ENCODE measurements around the gene AOPEP.

The AOPEP gene

DNA sequence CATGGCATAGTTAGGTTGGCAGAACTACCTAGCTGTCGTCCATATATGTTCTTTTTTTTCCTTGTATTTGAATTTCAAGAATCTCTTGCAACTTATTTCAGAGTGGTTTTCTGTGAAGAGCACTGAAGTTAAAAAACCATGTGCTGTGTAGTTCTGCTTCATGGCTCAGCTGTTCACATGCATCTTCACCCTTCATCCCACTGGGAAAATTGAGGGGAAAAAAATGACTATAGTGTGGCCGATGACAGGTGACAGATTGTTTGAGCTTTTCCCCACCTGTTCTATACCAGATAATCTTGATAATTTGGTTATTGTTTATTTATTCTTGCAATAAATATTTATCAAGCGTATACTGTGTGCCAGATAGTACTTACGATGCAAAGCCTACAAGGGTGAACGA is 77.8 kb downstream of the AOPEP start:
- in situ Hi-C loops (cut with MboI; ENCODE audit: low pct_unique_long_range_greater_than_20kb, low sequenced_read_pairs): no loop called here
- no peak for DNase-seq

DNA sequence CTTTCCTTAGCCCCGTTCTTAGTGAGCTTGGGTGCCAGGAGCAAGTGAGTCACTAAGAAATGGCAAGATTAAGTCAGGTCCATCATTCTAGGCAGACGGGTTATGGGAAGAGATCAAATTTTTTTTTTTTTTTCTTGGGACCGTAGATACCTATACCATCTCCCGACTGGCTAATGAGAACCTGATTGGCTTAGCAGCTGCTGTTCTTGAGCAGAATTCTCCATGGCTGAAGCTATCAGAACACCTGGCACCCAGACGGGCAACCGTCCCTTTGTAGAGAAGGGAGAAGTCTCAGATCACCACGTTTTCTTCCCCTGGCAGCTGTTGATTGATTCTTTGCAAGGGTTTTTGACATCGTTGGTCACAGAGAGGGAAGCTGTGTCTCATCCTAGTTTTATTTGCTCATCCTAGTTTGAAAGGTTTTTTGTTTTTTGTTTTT is 78.6 kb downstream of the AOPEP start:
- in situ Hi-C loops (cut with MboI; ENCODE audit: low pct_unique_long_range_greater_than_20kb, low sequenced_read_pairs): no loop called here
- no peak for DNase-seq

DNA sequence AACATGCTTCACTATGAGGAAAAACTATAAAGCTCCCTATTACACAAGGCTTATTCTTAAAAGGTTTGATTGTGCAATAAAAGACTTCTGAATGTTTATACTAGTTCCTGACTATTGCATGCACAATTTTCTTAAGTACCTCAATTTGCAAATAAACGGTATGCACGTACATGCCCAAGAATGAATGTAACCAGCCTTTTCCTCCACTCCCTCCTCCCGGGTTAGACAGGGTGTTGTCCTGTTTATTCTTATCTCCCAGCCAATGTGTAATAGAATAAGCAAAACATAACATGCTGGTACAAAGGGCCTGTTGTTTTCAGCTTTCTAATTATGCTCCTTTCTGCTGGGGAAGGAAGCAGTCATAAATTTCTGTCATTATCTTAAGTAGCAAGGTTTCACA is 79.1 kb downstream of the AOPEP start:
- DNase-seq: no peak
- in situ Hi-C loops (cut with MboI; ENCODE audit: low pct_unique_long_range_greater_than_20kb, low sequenced_read_pairs): no loop called here

DNA sequence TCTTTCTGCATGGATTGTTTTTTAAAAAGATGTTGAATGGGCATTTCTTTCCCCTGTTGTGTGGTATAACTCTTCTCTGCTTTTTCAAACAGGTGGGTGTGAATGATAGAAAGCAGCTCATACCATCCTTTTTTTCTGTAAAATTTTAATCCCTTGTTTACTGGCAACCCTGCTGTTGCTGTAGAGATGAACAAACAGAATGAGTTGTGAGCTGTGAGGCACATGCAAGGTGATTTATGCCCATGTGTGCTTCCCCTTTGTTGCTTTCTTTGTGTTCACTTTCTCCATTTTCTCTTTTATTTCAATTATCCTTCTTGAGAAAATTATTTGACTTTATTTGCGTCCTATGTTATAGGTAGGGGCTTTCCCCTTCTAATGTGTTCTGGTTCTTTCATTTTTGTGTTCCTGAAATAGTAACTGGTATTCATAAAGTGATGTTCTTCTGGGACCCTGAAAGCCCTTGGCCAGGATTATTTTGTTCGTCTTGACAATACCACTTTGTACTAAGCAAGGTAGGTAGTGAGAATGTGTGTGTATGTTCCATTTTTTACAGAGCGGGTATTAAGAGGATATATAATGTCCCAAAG is 79.9 kb downstream of the AOPEP start:
- no peak for DNase-seq
- in situ Hi-C loops (cut with MboI; ENCODE audit: low pct_unique_long_range_greater_than_20kb, low sequenced_read_pairs): no loop called here

DNA sequence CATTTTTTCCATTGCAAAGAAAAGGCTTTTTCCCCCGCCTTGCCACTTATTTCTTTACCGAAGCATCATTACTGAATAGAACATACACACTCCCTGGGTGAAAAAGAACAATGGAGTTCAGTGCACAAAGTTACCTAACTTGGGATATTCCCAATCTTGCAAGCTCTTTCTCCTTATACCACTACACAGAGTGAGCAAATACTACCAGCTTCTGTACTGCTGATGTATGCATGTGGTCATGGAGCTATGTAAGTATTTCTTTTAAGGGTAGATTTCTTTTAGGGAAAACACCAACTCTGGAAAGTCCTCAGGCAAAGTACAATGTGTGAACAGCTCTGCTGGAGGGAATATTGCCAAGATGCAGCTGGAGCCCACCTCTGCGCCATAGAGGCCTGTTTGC is 81.1 kb downstream of the AOPEP start:
- DNase-seq: no peak
- in situ Hi-C loops (cut with MboI; ENCODE audit: low pct_unique_long_range_greater_than_20kb, low sequenced_read_pairs): no loop called here

DNA sequence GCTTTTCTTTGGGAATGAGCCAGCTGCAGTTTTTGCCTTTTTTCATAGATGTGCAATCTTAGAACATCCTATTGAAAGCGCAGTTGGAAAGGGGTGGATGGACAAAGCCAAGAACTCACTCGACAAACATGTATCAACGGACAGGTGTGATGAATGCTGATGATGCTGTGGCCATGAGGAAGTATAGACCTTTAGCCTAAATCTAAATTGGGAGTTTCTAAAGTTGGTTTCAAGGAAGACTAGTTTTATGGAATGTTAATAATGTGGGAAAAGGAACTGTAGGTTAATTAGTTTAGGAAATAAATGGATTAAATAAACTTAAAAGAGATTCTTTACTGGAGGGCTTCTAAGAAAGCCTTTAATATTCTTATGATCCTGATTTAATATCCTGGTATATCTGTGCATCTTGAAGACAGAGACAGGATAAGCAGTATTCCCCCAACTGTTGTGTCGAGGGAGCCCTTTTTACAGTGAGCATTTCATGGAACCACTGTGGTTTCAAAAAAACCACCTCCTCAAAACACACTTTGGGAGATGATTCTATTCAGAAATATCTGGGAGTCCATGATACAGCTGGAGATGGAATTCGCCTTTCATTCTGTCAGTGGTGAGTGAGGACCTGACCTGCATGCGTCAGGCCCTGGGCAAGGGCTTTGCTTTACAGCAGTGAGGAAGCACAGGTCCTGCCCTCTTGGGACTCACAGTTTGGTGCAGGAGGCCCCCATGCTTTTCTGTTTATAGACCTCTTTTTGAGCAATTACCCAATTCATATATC is 82.6 kb downstream of the AOPEP start:
- in situ Hi-C loops (cut with MboI; ENCODE audit: low pct_unique_long_range_greater_than_20kb, low sequenced_read_pairs): no loop called here
- no peak for DNase-seq

DNA sequence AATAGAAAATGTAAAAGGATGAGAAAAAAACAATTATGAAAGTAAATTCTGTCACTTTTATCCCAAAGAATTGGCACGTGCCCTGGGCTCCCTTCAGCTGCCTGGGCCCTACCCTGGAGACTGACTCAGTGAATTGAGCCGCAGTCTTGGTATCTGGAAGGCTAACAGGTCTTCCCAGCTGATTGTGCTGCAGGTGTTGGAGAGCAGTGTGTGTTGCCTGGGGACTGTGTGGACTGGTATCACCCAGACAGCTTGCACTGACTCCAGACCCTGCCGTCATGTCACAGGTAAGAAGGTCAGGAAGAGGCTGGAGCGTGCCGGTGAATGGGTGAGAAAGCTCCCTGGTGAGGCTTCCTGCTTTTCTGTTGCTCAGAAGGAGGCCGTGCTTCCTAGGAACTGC is 83.3 kb downstream of the AOPEP start:
- DNase-seq: no peak
- in situ Hi-C loops (cut with MboI; ENCODE audit: low pct_unique_long_range_greater_than_20kb, low sequenced_read_pairs): no loop called here

DNA sequence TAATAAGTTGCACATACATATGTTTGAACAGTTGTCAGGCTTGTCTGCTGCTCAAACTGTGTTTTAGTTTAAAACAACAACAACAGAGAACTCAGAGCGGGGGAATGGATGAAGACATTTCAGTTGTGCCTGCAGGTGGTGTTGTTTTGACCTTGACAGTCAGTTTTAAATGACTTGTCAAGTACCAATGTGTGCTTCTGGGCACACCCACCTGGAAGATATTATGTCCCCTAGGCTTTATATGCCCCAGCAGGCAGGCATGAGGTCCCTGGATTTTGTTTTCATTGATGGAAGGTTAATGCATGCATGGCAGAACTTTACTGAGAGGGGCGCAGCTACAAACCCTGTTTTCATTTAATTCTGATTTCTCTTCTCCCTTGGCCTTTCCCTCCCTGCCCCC is 84.6 kb downstream of the AOPEP start:
- no peak for DNase-seq
- in situ Hi-C loops (cut with MboI; ENCODE audit: low pct_unique_long_range_greater_than_20kb, low sequenced_read_pairs): no loop called here

DNA sequence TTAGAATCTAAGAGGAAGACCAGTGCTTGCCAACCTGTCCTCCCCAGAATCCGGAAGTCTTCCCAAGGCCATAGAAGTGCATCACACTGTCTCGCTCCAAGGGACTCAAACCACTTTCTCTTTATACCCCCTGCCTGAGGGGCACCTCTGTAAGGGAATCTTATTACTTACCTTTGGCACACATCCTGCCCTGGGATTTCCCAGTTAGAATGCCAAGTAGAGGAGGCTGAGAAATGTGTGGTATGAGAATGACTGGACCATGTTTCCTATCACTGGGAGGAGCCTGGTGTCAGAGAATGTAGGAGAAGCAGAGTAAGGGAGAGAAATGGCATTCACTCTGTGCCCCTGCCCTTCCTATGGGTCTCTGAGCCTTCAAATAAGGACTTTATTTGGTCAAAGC is 85.8 kb downstream of the AOPEP start:
- in situ Hi-C loops (cut with MboI; ENCODE audit: low pct_unique_long_range_greater_than_20kb, low sequenced_read_pairs): no loop called here
- no peak for DNase-seq

DNA sequence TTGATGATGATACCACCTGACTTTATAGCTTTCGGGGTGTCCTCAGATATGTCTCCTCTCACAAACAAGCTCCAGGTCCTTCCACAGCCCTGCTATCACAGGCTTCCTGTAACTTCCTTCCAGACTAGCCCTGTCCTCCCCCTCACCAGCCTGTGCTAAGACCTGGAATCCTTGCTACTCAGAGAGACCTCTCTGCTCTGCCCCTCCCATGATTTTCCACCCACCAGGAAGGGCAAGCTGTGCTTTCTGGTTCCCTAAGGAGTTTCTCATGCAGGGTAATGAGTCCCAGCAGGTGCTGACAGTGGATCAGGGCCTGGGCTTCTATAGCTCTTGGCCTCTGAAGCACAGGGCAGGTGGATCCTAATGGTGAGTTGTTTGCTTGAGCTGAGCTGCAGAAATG is 86.9 kb downstream of the AOPEP start:
- no peak for DNase-seq
- in situ Hi-C loops (cut with MboI; ENCODE audit: low pct_unique_long_range_greater_than_20kb, low sequenced_read_pairs): no loop called here

DNA sequence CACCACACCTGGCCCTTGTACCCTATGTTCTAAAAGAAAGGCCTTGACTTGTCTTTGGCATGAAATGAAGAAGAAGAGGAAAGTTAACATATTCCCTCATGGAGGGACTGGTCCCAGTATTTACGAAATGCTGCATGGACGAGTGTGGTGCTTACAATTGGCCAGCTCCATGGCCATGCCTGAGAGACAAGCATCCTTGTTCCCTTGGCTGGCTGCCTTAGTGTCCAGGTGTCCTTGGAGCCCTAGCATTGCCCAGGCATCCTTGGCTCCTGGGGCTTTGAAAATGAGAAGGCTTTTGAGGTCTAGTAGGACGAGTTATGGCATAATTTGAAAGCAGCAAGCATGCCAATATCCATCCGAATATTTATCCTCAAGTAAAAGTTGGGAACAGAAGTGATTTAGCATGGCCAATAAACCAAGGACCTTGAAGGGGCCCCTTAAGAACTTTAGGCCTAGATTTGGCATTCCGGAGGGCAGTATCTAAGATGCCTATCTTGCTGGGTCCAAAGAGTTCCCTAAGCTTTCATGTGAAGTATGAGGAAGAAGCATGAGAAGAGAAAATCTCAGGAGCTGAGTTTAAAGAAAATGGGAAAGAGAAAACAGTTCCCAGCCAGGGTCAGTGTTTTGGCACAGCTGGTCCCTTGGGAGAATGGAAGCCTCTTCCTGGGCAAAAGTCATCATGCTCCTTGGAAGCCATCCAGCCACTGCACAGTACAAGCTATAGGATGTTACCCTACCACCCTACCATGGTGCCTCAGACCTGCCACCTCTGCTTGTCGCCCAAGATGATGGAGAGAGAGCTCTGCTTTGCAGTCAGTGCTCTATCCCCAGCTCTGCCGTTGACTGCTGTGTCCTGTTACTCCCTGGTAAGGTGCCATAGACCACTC is 91.0 kb downstream of the AOPEP start:
- in situ Hi-C loops (cut with MboI; ENCODE audit: low pct_unique_long_range_greater_than_20kb, low sequenced_read_pairs): no loop called here

DNA sequence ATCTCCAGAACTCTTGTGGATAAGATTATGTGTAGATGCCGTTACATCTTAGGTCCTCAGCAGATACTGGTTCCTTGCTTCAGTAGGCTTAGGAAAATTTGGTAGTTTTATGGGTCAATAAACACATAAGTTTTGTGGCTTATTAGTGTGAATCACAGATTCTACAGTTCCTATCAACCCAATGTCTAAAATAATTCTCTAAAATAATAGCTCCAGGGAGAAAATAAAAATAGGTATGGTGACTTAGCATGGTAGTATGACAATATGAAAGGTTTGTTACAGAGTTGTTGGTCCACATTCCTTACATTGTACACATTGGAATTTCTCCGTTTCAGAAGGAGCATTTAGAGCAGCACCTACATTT is 91.7 kb downstream of the AOPEP start:
- no peak for DNase-seq
- in situ Hi-C loops (cut with MboI; ENCODE audit: low pct_unique_long_range_greater_than_20kb, low sequenced_read_pairs): no loop called here

More for the DNA sequence above, 91.0 kb downstream of the AOPEP start:
- DNase-seq: no peak

DNA sequence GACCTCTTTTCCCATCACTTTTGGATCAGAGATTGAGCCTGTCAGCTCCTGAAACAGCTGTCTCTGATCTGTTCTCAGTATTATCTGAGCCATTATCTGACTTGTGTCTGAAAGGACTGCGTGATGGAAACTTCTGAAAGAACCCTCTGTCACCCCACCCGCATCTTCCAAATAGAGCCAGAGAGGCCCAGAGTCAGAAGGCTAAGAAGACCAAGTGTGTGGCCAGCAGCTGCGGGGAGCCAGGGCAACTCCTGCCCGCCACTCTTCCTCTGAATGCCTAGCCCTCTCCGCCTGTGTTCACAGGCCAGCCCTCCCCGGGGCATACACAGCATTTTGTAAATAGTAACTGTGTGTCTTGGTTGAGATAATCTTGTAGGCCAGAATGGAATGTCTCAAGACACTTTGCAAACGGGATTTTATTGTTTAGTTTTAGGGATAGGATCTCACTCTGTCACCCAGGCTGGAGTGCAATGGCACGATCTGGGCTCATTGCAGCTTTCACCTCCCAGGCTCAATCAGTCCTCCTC is 92.7 kb downstream of the AOPEP start:
- no peak for DNase-seq
- in situ Hi-C loops (cut with MboI; ENCODE audit: low pct_unique_long_range_greater_than_20kb, low sequenced_read_pairs): no loop called here

DNA sequence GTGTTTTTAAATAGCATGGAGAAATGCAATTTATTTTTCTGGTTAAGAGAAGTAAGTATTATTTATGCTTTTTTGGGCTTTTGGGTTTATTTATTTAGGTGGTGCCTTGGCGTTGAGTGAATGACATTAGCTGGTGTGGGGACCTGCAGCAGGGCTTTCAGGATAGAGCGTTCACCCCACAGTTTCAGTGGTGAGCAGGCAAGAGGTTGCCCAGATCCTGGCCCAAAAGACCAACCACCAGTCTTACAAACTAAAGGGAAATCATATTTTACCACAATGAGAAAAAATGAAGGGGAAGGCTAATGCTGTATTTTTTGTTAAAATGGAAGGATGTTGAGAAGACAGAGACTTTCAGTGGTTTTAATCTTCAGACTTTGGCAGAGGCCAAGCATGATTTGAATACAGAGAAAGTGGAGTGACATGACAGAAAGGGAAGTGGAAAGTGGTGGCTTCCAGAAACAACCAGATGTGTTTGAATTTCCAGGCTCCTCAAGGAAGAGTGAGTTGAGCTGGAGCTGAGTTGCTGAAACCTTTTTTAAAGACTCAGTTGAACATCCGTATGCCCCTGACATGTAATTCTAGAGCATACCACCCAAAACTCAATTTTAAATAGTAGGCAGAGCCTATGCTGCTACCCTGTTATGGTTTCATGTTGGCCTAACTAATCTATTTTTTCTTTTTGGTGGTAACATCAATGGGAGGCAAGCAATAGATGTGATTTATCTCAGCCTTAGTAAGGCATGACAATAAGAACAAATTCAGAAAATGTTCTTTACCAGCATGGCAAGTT is 94.8 kb downstream of the AOPEP start:
- in situ Hi-C loops (cut with MboI; ENCODE audit: low pct_unique_long_range_greater_than_20kb, low sequenced_read_pairs): no loop called here
- peak; percentile 28 for DNase-seq

DNA sequence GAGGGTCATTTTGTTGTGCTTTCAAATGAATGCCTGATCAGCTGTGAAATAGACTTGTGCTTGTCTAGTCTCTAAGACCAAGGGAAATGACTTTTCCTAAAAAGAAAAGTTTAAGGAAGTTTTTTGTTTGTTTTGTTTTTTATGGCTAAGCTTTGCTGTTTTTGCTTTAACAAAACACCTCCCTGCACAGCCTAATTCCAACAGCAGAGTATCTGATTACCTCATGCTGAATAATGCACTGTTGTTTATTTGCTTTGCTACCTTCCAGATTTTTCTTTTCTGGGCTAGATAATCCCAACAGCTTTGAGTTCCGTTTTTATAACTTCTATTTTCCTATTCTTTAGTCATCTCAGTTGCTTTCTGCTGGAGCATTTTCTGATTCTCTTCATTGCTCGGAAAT is 95.8 kb downstream of the AOPEP start:
- DNase-seq: no peak
- in situ Hi-C loops (cut with MboI; ENCODE audit: low pct_unique_long_range_greater_than_20kb, low sequenced_read_pairs): no loop called here

DNA sequence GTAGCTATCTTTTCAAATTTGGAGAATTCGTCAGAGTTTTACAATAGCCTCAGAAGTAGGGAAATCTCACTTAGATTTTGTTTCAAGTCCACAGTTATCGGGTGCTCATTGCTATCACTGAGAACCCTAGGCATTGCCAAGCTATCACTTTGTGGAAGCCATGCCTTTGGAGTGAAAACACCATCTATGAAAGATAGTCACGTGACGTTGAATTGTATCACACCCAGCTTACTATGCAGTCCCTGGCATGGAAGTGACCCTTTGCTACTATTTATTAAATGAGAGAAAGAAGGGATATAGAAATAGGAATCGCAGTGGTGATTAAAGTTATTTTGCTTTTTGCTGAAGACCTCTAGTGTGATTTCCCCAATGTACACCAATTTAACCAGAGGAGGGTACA is 97.2 kb downstream of the AOPEP start:
- in situ Hi-C loops (cut with MboI; ENCODE audit: low pct_unique_long_range_greater_than_20kb, low sequenced_read_pairs): no loop called here
- DNase-seq: no peak

DNA sequence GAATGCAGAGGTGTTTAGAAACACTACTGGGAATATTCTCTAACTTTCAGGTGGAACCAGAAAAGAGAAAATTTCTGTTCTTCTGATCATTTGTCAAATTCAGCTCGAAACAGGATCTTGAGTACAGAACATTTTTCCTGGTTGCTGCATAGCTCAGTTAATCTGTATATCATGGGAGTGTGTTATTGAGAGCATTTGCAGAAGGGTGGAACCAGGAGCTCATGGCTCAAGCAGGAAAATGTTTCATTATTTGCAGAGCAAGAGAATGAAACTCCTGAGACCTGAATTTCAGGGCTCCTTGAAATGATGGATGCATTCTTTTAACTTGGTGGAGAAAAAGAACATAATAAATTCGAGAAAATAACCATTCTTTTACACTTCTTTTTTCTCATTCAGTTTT is 97.9 kb downstream of the AOPEP start:
- no peak for DNase-seq
- in situ Hi-C loops (cut with MboI; ENCODE audit: low pct_unique_long_range_greater_than_20kb, low sequenced_read_pairs): no loop called here

DNA sequence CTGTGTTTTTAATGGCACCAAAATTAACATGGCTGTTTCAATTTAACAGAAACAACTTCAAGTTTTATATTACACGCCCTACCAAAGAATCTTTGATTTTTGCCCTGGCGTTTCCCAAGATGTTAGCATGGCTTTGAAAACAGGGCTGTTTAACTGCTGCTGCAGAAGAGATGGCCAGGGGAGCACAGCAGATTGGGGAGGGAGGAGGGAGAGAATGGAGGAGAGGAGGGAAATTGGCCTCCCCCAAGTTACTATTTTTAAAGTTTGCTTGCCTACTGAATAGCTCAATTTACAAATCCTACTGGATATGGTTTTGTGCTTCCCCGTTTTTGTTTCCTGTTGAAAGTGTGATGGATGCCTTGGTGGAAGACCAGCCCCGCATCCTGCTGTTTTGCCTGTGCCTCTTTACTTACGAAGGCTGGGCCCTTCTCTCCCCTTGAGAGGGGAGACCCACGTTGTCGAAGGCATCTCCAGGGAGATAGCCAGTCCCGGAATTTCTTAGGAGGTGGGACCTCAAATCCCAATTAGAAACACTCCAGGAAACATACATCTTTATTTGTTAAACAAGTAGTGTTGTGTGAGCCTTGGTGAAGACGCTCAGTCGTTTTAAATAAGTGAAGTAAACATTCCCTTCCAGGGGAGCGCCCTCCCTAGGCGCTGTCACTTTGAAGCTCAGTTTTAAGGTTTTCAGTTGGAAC is 98.6 kb downstream of the AOPEP start:
- DNase-seq: no peak
- in situ Hi-C loops (cut with MboI; ENCODE audit: low pct_unique_long_range_greater_than_20kb, low sequenced_read_pairs): no loop called here

DNA sequence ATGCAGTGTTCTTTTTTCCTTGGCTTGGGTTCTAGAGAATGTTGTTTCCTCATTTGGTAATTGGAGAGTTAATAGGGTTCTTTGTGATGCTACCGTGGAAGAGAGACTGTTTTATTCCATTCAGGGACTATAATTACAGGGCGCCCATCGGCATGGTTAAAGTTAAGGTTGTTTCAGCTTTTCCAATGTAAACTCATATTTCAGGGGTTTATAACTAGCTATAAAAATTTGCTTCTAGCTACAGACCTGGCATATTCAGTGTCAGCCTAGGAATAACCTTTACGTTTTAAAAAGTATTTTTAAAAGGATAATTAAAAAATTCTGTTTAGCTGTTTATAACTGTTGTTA is 99.1 kb downstream of the AOPEP start:
- no peak for DNase-seq
- in situ Hi-C loops (cut with MboI; ENCODE audit: low pct_unique_long_range_greater_than_20kb, low sequenced_read_pairs): no loop called here
